Measurements from ENCODE around the gene PBXIP1. TPM values are rescaled to one million over a fixed set of nuclear protein-coding genes. Genes with fewer than 3 reads are reported as not detected.
A peak's percentile ranks its signal among the peaks of the same experiment; 100 is the strongest.

Gene PBXIP1
- total and polyA plus RNA-seq, 2 of the 13 experiments (the other 11 are each of a cell fraction or from before 2014, with no cell fraction given), result 16.3 to 31.9 TPM

DNA sequence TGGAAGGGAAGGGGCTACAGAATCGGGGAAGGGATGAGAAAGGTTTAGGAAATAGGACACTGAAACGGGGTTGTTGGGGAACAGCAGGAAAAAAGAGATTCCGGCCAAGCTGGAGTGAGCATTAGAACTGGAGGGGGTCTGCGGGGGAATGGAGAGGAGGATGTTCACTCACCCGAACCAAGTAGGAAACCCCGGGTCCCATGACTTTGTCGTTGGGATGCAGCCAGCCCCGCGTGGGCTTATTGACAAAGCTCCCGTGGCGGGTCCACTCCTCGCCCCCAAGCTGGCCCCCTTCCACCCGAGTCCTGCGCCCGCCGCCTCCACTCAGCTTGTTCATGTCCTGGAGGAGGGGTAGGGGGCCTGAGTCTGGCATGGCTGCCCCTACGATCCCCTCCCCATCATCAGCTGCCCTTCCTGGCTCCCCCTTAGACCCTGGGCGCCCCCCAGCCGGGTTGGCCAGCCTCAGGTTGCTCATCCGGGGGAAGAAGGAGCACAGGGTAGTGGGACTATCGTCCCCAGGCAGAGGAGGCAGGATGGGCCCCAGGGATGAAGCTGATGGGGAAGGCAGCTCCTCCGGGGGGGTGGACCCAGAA lies 14.1 kb upstream of the PBXIP1 start (continued):
- TF ChIP-seq ATF4 (CRISPR knock-in tag; IDR thresholded peaks at IDR 0.05) (no peak), ZFP1 (CRISPR knock-in tag; IDR thresholded peaks at IDR 0.05) (no peak), ZNF780A (CRISPR knock-in tag; IDR thresholded peaks at IDR 0.05) (no peak), SRF (IDR thresholded peaks at IDR 0.05; ENCODE audit: low read depth, low read length) (no peak), WIZ (CRISPR knock-in tag; IDR thresholded peaks at IDR 0.05) (no peak), EEA1 (CRISPR knock-in tag; IDR thresholded peaks at IDR 0.05; ENCODE audit: borderline replicate concordance) (no peak)

GRCh38 chr1:154969246-154969645 lies 13.3 kb upstream of the PBXIP1 start:
- ChIA-PET CTCF (ENCODE audit: low intra/inter-chr PET ratio, low total read pairs) (no interaction called here), POLR2A (interaction anchor here (2.1 to 5.6 kb wide), 2 partner anchors 15 to 48 kb away, joined by 9 to 78 read pairs; partner anchors contain the start of gene FLAD1)
- H2AFZ ChIP-seq (ENCODE audit: low read length), result no peak overlapping the region
- BruUV-seq (replicated peaks), result no TSS peak
- 58% methylated on average over 5 of the region's 5 CpGs for WGBS (ENCODE audit: low lambda C conversion rate)
- no peaks in the 10 kb centered on the region for H4K20me1 ChIP-seq (ENCODE audit: insufficient read depth, low read length)
- peaks cover 21 to 45% of the 10 kb centered on the region in 2 experiments; a peak in 4 of 5 replicates for H3K36me3 ChIP-seq (replicated peaks in 1 of 2; ENCODE audit: control insufficient read depth in 1 of 2, insufficient read depth in 2 of 2, low read length in 2 of 2)
- DNase-seq (ENCODE audit: low spot score) (no peak), FAIRE-seq (no peak), ATAC-seq (no peak)
- intact Hi-C loops (cut with micrococcal nuclease; ENCODE audit: unreplicated experiment) (no loop called here), in situ Hi-C loops (cut with HindIII; ENCODE audit: extremely low pct_ligation_motif_present, low pct_unique_long_range_greater_than_20kb) (no loop called here)
- H3K4me3 ChIP-seq (replicated peaks in 1 of 3; ENCODE audit: insufficient read depth in 1 of 3, low read depth in 2 of 3, low read length in 3 of 3), result peak overlapping the region; percentile 51 to 75 (median 59)
- H3K9ac ChIP-seq (ENCODE audit: insufficient read depth, low read depth, low read length), result peak overlapping the region; percentile 63; the same call in 1 of the 2 replicates
- peak overlapping the region; percentile 38 for H3K27ac ChIP-seq (ENCODE audit: extremely low read length, insufficient read depth, low read length)
- peaks cover 72% of the 10 kb centered on the region for H3K4me1 ChIP-seq (ENCODE audit: insufficient read depth, low read length)
- no peaks in the 10 kb centered on the region for H3K27me3 ChIP-seq (ENCODE audit: control insufficient read depth in 1 of 2, insufficient read depth in 2 of 2, low read length in 2 of 2)
- H3K79me2 ChIP-seq (ENCODE audit: insufficient read depth, low read length), result peaks cover 41% of the 10 kb centered on the region
- no peaks in the 10 kb centered on the region for H3K9me3 ChIP-seq (ENCODE audit: low read length)
- H3K4me2 ChIP-seq (ENCODE audit: low read depth, low read length), result peak overlapping the region; percentile 100
- TF ChIP-seq ZNF180 (CRISPR knock-in tag; IDR thresholded peaks at IDR 0.05; ENCODE audit: borderline replicate concordance, low read depth) (no peak), NCOA2 (CRISPR knock-in tag; IDR thresholded peaks at IDR 0.05) (no peak), NFIB (CRISPR knock-in tag; IDR thresholded peaks at IDR 0.05; ENCODE audit: borderline replicate concordance) (no peak), HNRNPL (IDR thresholded peaks at IDR 0.05; ENCODE audit: low read depth, low read length) (no peak), ZUFSP (CRISPR knock-in tag; IDR thresholded peaks at IDR 0.05; ENCODE audit: borderline replicate concordance) (no peak), ZNF572 (CRISPR knock-in tag; IDR thresholded peaks at IDR 0.05) (no peak), ZFP82 (CRISPR knock-in tag; IDR thresholded peaks at IDR 0.05; ENCODE audit: borderline replicate concordance) (no peak), ARID3A (IDR thresholded peaks at IDR 0.05; ENCODE audit: low read depth, low read length) (no peak), KAT7 (CRISPR knock-in tag; IDR thresholded peaks at IDR 0.05; ENCODE audit: borderline replicate concordance) (no peak)
- TF ChIP-seq, protein P1, sequence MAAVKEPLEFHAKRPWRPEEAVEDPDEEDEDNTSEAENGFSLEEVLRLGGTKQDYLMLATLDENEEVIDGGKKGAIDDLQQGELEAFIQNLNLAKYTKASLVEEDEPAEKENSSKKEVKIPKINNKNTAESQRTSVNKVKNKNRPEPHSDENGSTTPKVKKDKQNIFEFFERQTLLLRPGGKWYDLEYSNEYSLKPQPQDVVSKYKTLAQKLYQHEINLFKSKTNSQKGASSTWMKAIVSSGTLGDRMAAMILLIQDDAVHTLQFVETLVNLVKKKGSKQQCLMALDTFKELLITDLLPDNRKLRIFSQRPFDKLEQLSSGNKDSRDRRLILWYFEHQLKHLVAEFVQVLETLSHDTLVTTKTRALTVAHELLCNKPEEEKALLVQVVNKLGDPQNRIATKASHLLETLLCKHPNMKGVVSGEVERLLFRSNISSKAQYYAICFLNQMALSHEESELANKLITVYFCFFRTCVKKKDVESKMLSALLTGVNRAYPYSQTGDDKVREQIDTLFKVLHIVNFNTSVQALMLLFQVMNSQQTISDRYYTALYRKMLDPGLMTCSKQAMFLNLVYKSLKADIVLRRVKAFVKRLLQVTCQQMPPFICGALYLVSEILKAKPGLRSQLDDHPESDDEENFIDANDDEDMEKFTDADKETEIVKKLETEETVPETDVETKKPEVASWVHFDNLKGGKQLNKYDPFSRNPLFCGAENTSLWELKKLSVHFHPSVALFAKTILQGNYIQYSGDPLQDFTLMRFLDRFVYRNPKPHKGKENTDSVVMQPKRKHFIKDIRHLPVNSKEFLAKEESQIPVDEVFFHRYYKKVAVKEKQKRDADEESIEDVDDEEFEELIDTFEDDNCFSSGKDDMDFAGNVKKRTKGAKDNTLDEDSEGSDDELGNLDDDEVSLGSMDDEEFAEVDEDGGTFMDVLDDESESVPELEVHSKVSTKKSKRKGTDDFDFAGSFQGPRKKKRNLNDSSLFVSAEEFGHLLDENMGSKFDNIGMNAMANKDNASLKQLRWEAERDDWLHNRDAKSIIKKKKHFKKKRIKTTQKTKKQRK (IDR thresholded peaks at IDR 0.05; ENCODE audit: low read length), result no peak
